Subcutaneous abdominal adipose tissue (tissue), 5 donors: ENCODE data around the gene QSOX2.
"Not testable (repeated sequence)": the region's sequence is repeated elsewhere in the genome, so short reads cannot be mapped to it uniquely, and the experiment has no call there.

ENCODE experiments used
- H3K27ac ChIP-seq: one replicate; pipeline ENCODE4 v1.7.0; 2013; ENCODE audit warnings: low read depth, mild to moderate bottlenecking, inconsistent platforms, low read length, moderate library complexity
- H3K27me3 ChIP-seq, 5 donors: one replicate each; pipeline ENCODE4 v1.7.0; 2013; ENCODE audit warnings: low read length in 5 of 5, inconsistent platforms in 1 of 5; ENCODE audit not compliant: control insufficient read depth in 5 of 5, insufficient read depth in 4 of 5
- H3K36me3 ChIP-seq, 5 donors: one replicate each; pipeline ENCODE4 v1.7.0; 2013; ENCODE audit warnings: low read length in 5 of 5; ENCODE audit not compliant: control insufficient read depth in 5 of 5, insufficient read depth in 5 of 5
- H3K4me1 ChIP-seq, 5 donors: one replicate each; pipeline ENCODE4 v1.7.0; 2013; ENCODE audit warnings: low read length in 5 of 5, mild to moderate bottlenecking in 3 of 5, moderate library complexity in 1 of 5; ENCODE audit not compliant: control insufficient read depth in 5 of 5, insufficient read depth in 5 of 5
- H3K4me3 ChIP-seq, 5 donors: one replicate each; pipeline ENCODE4 v1.7.0; 2013; ENCODE audit warnings: low read length in 5 of 5, low read depth in 1 of 5
- H3K9ac ChIP-seq, 5 donors: one replicate each; pipeline ENCODE4 v1.7.0; 2013; ENCODE audit warnings: low read length in 5 of 5, mild to moderate bottlenecking in 4 of 5, moderate library complexity in 3 of 5
- H3K9me3 ChIP-seq, 5 donors: one replicate each; pipeline ENCODE4 v1.7.0; 2013; ENCODE audit warnings: low read length in 5 of 5; ENCODE audit not compliant: control insufficient read depth in 5 of 5
- donor health status: healthy.
- donor health status: healthy.
- donor health status: healthy.
- donor health status: healthy.
- donor health status: healthy.

Gene QSOX2

GRCh38 chr9:136274786-136275654, 29.4 kb upstream of the QSOX2 start:
- no peaks in the 10 kb centered on the region for H3K36me3 ChIP-seq
- no peaks in the 10 kb centered on the region for H3K4me1 ChIP-seq
- no peak overlapping the region for H3K4me3 ChIP-seq
- H3K27ac ChIP-seq, result no peak overlapping the region
- peaks cover 0 to 10% (median 8%) of the 10 kb centered on the region in 5 donors for H3K9me3 ChIP-seq
- no peak overlapping the region for H3K9ac ChIP-seq
- H3K27me3 ChIP-seq, result peaks cover 22 to 41% (median 37%) of the 10 kb centered on the region in 5 donors

GRCh38 chr9:136273921-136274785, 28.5 kb upstream of the QSOX2 start:
- Histone ChIP-seq H3K36me3 (no peaks in the 10 kb centered on the region), H3K4me1 (no peaks in the 10 kb centered on the region), H3K4me3 (no peak overlapping the region), H3K9me3 (peaks cover 0 to under 1% (median 0%) of the 10 kb centered on the region in 5 donors), H3K27me3 (peaks cover 22 to 41% (median 30%) of the 10 kb centered on the region in 5 donors), H3K9ac (no peak overlapping the region), H3K27ac (no peak overlapping the region)

GRCh38 chr9:136273244-136273865, 27.7 kb upstream of the QSOX2 start:
- Histone ChIP-seq H3K36me3 (no peaks in the 10 kb centered on the region), H3K4me3 (no peak overlapping the region), H3K9ac (no peak overlapping the region), H3K9me3 (no peaks in the 10 kb centered on the region), H3K27me3 (peaks cover 22 to 41% (median 29%) of the 10 kb centered on the region in 5 donors), H3K4me1 (no peaks in the 10 kb centered on the region), H3K27ac (no peak overlapping the region)

- H3K36me3 ChIP-seq, result no peaks in the 10 kb centered on the region
- H3K9ac ChIP-seq, result no peak overlapping the region
- H3K4me1 ChIP-seq, result peaks cover 0 to 7% (median 7%) of the 10 kb centered on the region in 5 donors
- no peaks in the 10 kb centered on the region for H3K9me3 ChIP-seq
- H3K4me3 ChIP-seq, result no peak overlapping the region
- H3K27ac ChIP-seq, result no peak overlapping the region
- peaks cover 6 to 19% (median 14%) of the 10 kb centered on the region in 5 donors for H3K27me3 ChIP-seq
Observed at GRCh38 chr9:136270173-136270705, 24.6 kb upstream of the QSOX2 start.

GRCh38 chr9:136268735-136269134, 23.1 kb upstream of the QSOX2 start:
- Histone ChIP-seq H3K4me3 (no peak overlapping the region), H3K36me3 (no peaks in the 10 kb centered on the region), H3K9ac (no peak overlapping the region), H3K9me3 (no peaks in the 10 kb centered on the region), H3K27me3 (peaks cover 0 to 18% (median 5%) of the 10 kb centered on the region in 5 donors), H3K4me1 (peaks cover 0 to 7% (median 7%) of the 10 kb centered on the region in 5 donors), H3K27ac (no peak overlapping the region)

GRCh38 chr9:136268318-136268717, 22.7 kb upstream of the QSOX2 start:
- no peak overlapping the region for H3K4me3 ChIP-seq
- no peak overlapping the region for H3K9ac ChIP-seq
- H3K9me3 ChIP-seq, result no peaks in the 10 kb centered on the region
- peaks cover 0 to 21% (median 5%) of the 10 kb centered on the region in 5 donors for H3K27me3 ChIP-seq
- peaks cover 0 to 7% (median 7%) of the 10 kb centered on the region in 5 donors for H3K4me1 ChIP-seq
- no peak overlapping the region for H3K27ac ChIP-seq
- H3K36me3 ChIP-seq, result no peaks in the 10 kb centered on the region

GRCh38 chr9:136267261-136268111, 21.9 kb upstream of the QSOX2 start:
- Histone ChIP-seq H3K27me3 (peaks cover 0 to 21% (median 9%) of the 10 kb centered on the region in 5 donors), H3K27ac (no peak overlapping the region), H3K9me3 (no peaks in the 10 kb centered on the region), H3K4me3 (peak overlapping the region in 4 of 5 donors; percentile 48 to 71 (median 57)), H3K9ac (peak overlapping the region in 2 of 5 donors; percentile 31 to 56), H3K4me1 (peaks cover 0 to 7% (median 7%) of the 10 kb centered on the region in 5 donors), H3K36me3 (no peaks in the 10 kb centered on the region)

- H3K27ac ChIP-seq, H3K36me3 ChIP-seq, H3K9me3 ChIP-seq, H3K4me1 ChIP-seq, H3K9ac ChIP-seq: not testable (repeated sequence)
- Histone ChIP-seq H3K27me3 (peaks cover 3 to 21% (median 10%) of the 10 kb centered on the region in 5 donors), H3K4me3 (peak overlapping the region in 1 of 5 donors; percentile 18)
Observed at GRCh38 chr9:136266641-136267040, 21.0 kb upstream of the QSOX2 start.
